Ovary (tissue), 3 donors: Measurements from ENCODE around the gene SLC26A3.

Experiments
- EP300 ChIP-seq: sonication (generic); formaldehyde crosslinking; IDR thresholded peaks from one replicate; pipeline ENCODE4 v1.6.1; 2017; ENCODE audit warnings: antibody characterized with exemption
- POLR2A ChIP-seq: fragments of 450-650 bp; IDR thresholded peaks from one replicate; pipeline ENCODE4 v1.6.1; 2017; ENCODE audit warnings: antibody characterized with exemption, mild to moderate bottlenecking, moderate library complexity
- TF ChIP-seq, protein P1 (sequence below), 3 donors: fragments of 450-650 bp in 2 of 3; fragments of 200-600 bp in 1 of 3; IDR thresholded peaks; one replicate each; pipeline versions ENCODE4 v1.5.1 to v1.8.0; 2016 to 2022; ENCODE audit warnings: antibody characterized with exemption in 3 of 3, mild to moderate bottlenecking in 1 of 3
- donor health status: DM: no; HTN: no; CAD: no.

GRCh38 chr7:107792364-107792763 lies 10.7 kb downstream of the SLC26A3 start:
- TF ChIP-seq, protein P1, sequence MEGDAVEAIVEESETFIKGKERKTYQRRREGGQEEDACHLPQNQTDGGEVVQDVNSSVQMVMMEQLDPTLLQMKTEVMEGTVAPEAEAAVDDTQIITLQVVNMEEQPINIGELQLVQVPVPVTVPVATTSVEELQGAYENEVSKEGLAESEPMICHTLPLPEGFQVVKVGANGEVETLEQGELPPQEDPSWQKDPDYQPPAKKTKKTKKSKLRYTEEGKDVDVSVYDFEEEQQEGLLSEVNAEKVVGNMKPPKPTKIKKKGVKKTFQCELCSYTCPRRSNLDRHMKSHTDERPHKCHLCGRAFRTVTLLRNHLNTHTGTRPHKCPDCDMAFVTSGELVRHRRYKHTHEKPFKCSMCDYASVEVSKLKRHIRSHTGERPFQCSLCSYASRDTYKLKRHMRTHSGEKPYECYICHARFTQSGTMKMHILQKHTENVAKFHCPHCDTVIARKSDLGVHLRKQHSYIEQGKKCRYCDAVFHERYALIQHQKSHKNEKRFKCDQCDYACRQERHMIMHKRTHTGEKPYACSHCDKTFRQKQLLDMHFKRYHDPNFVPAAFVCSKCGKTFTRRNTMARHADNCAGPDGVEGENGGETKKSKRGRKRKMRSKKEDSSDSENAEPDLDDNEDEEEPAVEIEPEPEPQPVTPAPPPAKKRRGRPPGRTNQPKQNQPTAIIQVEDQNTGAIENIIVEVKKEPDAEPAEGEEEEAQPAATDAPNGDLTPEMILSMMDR (IDR thresholded peaks at IDR 0.05): no peak
- TF ChIP-seq EP300 (no peak), POLR2A (no peak)
